ENCODE measurements around the gene RABGAP1L.
"Not testable (repeated sequence)": the region's sequence is repeated elsewhere in the genome, so short reads cannot be mapped to it uniquely, and the experiment has no call there.

The RABGAP1L gene

GRCh38 chr1:175013445-175013844 is 854.1 kb downstream of the RABGAP1L start:
- no peak for ATAC-seq

GRCh38 chr1:175015243-175015642 is 855.9 kb downstream of the RABGAP1L start:
- no peak for ATAC-seq

- ATAC-seq = no peak
Measured at GRCh38 chr1:175019524-175019923, 860.2 kb downstream of the RABGAP1L start.

- ATAC-seq = peak; percentile 88 to 89
Measured at GRCh38 chr1:175023043-175023921, 864.0 kb downstream of the RABGAP1L start, which contains the start of gene MRPS14. MRPS14 (minus strand) TSS chr1:175023425; CDS start chr1:175023408, 17 bp downstream.

- ATAC-seq = not testable (repeated sequence)
Measured at GRCh38 chr1:175023922-175024242, 864.6 kb downstream of the RABGAP1L start.

- no peak for ATAC-seq
Measured at GRCh38 chr1:175024773-175025172, 865.5 kb downstream of the RABGAP1L start.

GRCh38 chr1:175033953-175034352 is 874.6 kb downstream of the RABGAP1L start:
- ATAC-seq = no peak

GRCh38 chr1:175034775-175035174 is 875.5 kb downstream of the RABGAP1L start:
- ATAC-seq = no peak

GRCh38 chr1:175035865-175036264 is 876.5 kb downstream of the RABGAP1L start:
- no peak for ATAC-seq

- no peak for ATAC-seq
Measured at GRCh38 chr1:175036476-175036875, 877.2 kb downstream of the RABGAP1L start.

- no peak for ATAC-seq
Measured at GRCh38 chr1:175037416-175037815, 878.1 kb downstream of the RABGAP1L start.

- no peak for ATAC-seq
Measured at GRCh38 chr1:175040324-175040879, 881.1 kb downstream of the RABGAP1L start.

GRCh38 chr1:175042650-175043049 is 883.3 kb downstream of the RABGAP1L start:
- no peak for ATAC-seq

- ATAC-seq = no peak
Measured at GRCh38 chr1:175043824-175044223, 884.5 kb downstream of the RABGAP1L start.

- not testable (repeated sequence) for ATAC-seq
Measured at GRCh38 chr1:175044591-175044990, 885.3 kb downstream of the RABGAP1L start.
